Activated CD4-positive, alpha-beta T cell treated with anti-CD3 and anti-CD28 coated beads for 36 hours (primary cell): Measurements from ENCODE around the gene SYT15. TPM values are rescaled to one million over a fixed set of nuclear protein-coding genes. Genes with fewer than 3 reads are reported as not detected.

Experiments
- ATAC-seq: fragments of 200-7000 bp; cut with Tn5 transposase; one replicate; pipeline ENCODE4 v1.10.0; 2021; ENCODE audit warnings: mild to moderate bottlenecking, moderate library complexity
- CTCF ChIA-PET: fragments of 350-600 bp; sonication (Branson Sonifier 250); formaldehyde crosslinking; loops from one replicate; lab custom pipeline; 2021; ENCODE audit warnings: antibody characterized with exemption; lab: Charles Lee
- POLR2A ChIA-PET: fragments of 350-600 bp; sonication (Branson Sonifier 250); formaldehyde crosslinking; loops from one replicate; lab custom pipeline; 2021; ENCODE audit warnings: antibody characterized with exemption, inconsistent platforms; lab: Charles Lee
- DNase-seq: peaks from one replicate; pipeline ENCODE4 v3.0.0-alpha.2; 2020
- H3K27ac Mint-ChIP-seq: one replicate; pipeline ENCODE4 v1.8.0; 2021; ENCODE audit warnings: mixed read lengths
- H3K27me3 Mint-ChIP-seq: one replicate; pipeline ENCODE4 v1.8.0; 2021; ENCODE audit warnings: mixed read lengths
- H3K36me3 Mint-ChIP-seq: one replicate; pipeline ENCODE4 v1.8.0; 2021; ENCODE audit warnings: low read depth, mixed read lengths
- H3K4me1 Mint-ChIP-seq: one replicate; pipeline ENCODE4 v1.8.0; 2021; ENCODE audit warnings: mixed read lengths
- H3K4me3 Mint-ChIP-seq: one replicate; pipeline ENCODE4 v1.8.0; 2021; ENCODE audit warnings: mild to moderate bottlenecking, moderate library complexity, mixed read lengths
- H3K9me3 Mint-ChIP-seq: one replicate; pipeline ENCODE4 v1.8.0; 2021; ENCODE audit warnings: low read depth, mixed read lengths
- intact Hi-C, 2 experiments: fragments of 100-400 bp; cut with DNase I in 1 of 2; cut with micrococcal nuclease in 1 of 2; formaldehyde crosslinking; loops; one replicate each; pipeline versions ENCODE4 v1.14.2 to v1.15.1; 2022 to 2024; cut with DNase I, micrococcal nuclease
- total RNA-seq, 2 experiments: library from RNA; stranded (reverse); gene quantifications; one replicate each; pipeline ENCODE4 v1.2.3, GENCODE V29; 2021

Gene SYT15
- total RNA-seq, 2 experiments from 2014 or later = 0.91 to 0.93 TPM

DNA sequence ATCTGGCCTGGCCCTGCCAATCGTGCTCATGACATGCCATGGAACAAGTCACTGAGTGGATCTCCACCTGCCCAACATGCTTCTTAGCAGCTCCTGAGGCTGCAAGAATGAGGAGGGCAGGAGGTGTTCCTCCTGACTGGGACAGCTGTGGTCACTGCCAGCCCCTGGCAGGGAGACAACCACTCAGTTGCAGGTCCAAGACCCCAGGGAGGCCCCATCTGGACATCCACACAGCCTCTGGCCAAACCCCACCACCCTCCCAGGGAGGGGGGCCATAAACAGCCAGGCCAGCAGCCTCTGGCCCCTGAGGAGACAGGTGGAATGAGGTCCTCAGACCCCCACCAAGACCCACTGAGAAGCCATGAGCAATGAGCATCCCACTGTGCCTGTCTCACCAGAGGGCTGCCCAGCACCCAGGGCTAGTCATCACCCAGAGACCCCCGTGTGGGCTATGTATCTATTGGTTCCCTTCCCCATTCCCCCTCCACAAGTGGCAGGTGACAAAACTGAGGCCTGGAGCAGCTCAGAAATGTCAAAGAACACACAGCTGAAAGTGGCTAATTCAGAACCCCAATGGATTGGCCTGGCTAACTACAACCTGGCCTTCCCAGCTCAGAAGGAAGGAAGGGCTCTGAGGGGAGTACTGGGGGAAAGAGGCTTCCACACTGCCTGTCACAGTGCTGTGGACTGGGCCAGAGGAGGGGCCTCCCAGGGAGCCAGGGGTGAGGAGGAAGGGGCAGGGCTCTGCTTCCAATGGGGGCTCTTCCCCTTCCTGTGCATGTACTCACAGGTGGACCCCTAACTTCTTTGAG is 25.5 kb upstream of the SYT15 start:
- CTCF ChIA-PET = interaction anchor here (0.6 to 0.7 kb wide), 3 partner anchors 15 to 1650 kb away, joined by 3 to 4 read pairs (median 3); no protein-coding TSS in a partner anchor
- peaks cover 6% of the 10 kb centered on the region for H3K27me3 Mint-ChIP-seq
- H3K4me1 Mint-ChIP-seq = peaks cover 6% of the 10 kb centered on the region
- H3K27ac Mint-ChIP-seq = no peak overlapping the region
- H3K9me3 Mint-ChIP-seq = no peaks in the 10 kb centered on the region
- H3K4me3 Mint-ChIP-seq = no peak overlapping the region
- no peaks in the 10 kb centered on the region for H3K36me3 Mint-ChIP-seq
- POLR2A ChIA-PET = no interaction called here
- no peak for DNase-seq
- intact Hi-C loops = no loop called here
- ATAC-seq = no peak

DNA sequence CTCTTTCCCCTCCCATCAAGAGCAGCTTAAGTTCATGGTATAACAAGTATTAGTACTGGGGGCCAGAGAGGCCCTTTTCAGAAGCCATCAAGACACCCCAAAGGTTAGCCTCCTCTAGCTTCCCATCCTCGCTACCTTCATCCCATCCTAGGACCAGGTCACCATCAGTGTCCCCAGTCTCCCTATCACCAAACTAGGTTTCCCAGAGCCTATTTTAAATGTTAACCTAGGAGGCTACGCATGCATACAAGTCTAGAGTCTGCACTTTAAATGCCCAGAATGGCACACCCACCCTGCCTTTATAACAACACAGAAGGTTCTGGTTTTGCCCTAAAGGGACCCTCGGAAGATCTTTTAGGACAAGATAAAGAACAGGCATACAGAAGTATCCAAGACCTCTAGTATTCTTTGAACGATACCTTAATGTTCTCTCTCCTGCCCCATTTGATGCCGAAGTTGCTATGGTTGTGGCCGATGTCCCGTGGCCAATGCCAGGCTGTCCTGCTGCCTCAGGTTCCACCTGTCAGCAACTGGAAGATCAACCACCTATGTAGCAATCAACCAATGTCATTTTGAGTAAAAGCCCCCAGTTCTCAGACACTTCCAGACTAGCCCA is 24.7 kb upstream of the SYT15 start:
- no peaks in the 10 kb centered on the region for H3K9me3 Mint-ChIP-seq
- intact Hi-C loops = no loop called here
- ChIA-PET POLR2A (no interaction called here), CTCF (interaction anchor here (0.7 kb wide), 1 partner anchor 15 kb away, joined by 3 read pairs; no protein-coding TSS in a partner anchor)
- no peak overlapping the region for H3K27ac Mint-ChIP-seq
- DNase-seq = no peak
- no peaks in the 10 kb centered on the region for H3K36me3 Mint-ChIP-seq
- no peak for ATAC-seq
- no peak overlapping the region for H3K4me3 Mint-ChIP-seq
- peaks cover 6% of the 10 kb centered on the region for H3K4me1 Mint-ChIP-seq
- peaks cover 6% of the 10 kb centered on the region for H3K27me3 Mint-ChIP-seq

DNA sequence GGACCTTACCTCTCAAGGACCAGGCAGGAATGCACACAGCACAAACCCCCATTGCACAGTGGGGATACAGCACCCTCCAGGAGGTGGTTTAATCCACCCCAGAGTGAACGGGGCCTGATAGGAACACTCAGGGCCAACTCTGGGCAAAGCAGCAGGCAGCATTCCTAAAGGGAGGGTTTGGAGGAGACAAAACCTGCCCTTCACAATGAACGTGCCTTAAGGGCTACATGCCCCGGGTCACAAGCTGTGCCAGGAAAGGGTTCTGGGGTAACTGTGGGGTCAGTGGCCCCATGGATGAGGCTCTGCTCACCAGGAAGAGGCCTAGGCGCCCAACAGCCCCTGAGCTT is 23.6 kb upstream of the SYT15 start:
- no peak for ATAC-seq
- Mint-ChIP-seq H3K27ac (no peak overlapping the region), H3K4me3 (no peak overlapping the region), H3K4me1 (peaks cover 6% of the 10 kb centered on the region), H3K27me3 (peaks cover 6% of the 10 kb centered on the region), H3K9me3 (no peaks in the 10 kb centered on the region), H3K36me3 (no peaks in the 10 kb centered on the region)
- CTCF ChIA-PET = interaction anchor here (0.6 kb wide), 1 partner anchor 27 kb away, joined by 3 read pairs; no protein-coding TSS in a partner anchor
- DNase-seq = no peak
- intact Hi-C loops = no loop called here
- POLR2A ChIA-PET = interaction anchor here (0.6 kb wide), 1 partner anchor 287 kb away, joined by 3 read pairs; no protein-coding TSS in a partner anchor

DNA sequence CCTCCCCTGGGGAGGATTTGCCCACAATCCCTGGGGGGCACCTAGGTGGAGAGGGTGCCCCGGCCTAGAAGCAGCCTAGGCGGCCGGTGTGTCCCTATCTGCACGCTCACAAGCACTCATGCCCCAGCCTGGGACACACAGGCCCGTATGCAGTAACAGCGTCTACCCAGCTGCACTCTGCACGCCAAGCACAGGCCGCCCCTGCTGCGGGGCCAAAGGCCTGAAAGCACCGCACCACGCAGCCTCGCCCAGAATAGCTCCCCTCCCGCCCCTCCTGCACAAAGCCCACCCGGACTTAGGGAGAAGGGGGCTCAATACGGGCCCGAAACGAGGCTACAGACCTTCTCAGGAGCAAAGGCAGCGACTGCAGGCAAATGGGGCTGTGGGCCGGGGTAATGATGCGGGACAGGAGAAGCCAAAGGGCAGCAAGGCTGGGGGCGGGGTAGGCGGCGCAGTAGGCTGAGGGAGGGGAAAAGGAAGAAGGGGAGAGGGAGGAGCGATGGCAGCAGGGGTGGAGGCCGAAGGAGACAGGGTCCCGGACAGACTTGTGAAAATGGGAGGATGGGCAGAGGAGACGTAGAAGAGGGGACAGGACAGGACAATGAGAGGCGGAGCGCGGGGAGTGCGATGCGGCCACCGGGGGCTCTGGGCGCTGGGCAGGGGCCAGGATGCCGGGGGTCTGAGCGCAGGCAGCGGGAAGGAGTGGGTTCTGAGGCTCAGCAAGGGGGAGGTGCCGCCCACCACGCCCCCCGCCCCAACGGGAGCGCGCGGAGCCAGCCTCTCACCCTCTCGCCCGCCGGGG is 23.0 kb upstream of the SYT15 start:
- H3K27ac Mint-ChIP-seq = no peak overlapping the region
- CTCF ChIA-PET = no interaction called here
- POLR2A ChIA-PET = interaction anchor here (0.6 kb wide), 1 partner anchor 288 kb away, joined by 3 read pairs; no protein-coding TSS in a partner anchor
- ATAC-seq (no peak), DNase-seq (no peak)
- H3K9me3 Mint-ChIP-seq = no peaks in the 10 kb centered on the region
- no peaks in the 10 kb centered on the region for H3K36me3 Mint-ChIP-seq
- peak overlapping the region; percentile 36 for H3K4me3 Mint-ChIP-seq
- H3K4me1 Mint-ChIP-seq = peaks cover 6% of the 10 kb centered on the region
- intact Hi-C loops = no loop called here
- peaks cover 6% of the 10 kb centered on the region for H3K27me3 Mint-ChIP-seq

DNA sequence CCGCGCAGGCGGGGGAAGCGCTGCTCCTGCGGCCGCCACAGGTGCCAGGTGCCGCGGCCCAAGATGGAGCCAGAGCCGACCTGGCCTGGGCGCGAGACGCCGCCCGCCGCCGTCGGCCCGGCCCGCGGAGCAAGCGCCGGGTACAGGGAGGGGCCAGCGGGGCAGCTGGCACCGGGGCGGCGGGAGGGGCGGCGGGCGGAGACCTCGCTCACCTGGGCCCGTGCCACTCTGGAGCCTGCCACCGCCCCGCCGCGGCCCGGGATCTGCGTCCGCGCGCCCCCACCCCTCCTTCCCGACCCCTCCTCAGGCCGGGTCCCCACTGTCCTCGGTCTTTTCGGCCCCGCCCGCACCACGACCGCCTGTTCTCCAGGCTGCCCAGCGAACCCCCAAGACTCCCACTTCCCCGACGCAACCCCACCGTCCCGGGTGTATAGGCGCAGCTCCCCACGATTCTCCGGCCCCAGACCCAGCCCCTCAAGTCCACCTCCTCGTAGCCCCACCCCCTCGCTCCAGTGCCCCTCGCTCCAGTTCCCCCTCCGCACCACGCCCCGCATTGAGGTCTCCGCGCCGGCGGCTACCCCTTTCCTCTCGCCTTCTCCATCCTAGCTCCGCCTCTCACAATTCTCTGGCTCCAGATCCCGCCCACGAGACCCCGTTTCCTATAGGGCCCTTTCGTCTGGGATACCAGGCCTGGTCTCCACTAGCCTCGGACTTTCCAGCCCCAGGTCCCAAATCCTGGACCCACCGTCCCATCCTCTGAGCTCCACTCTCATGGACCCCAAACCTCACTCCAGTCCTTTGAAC is 22.2 kb upstream of the SYT15 start, which contains the start of gene GPRIN2:
TSS of gene GPRIN2 (minus strand) at position 144 of the 804 bp plus-strand sequence. CDS start 5,922 bp downstream, outside the sequence.
- Mint-ChIP-seq H3K9me3 (no peaks in the 10 kb centered on the region), H3K4me3 (peak within 1 kb of the TSS; percentile 45), H3K27me3 (peaks cover 6% of the 10 kb centered on the region), H3K36me3 (no peaks in the 10 kb centered on the region), H3K4me1 (peaks cover 6% of the 10 kb centered on the region), H3K27ac (no peak within 1 kb of the TSS)
- ChIA-PET POLR2A (no interaction called here), CTCF (no interaction called here)
- DNase-seq (no peak), ATAC-seq (peak; percentile 55)
- intact Hi-C loops = no loop called here

DNA sequence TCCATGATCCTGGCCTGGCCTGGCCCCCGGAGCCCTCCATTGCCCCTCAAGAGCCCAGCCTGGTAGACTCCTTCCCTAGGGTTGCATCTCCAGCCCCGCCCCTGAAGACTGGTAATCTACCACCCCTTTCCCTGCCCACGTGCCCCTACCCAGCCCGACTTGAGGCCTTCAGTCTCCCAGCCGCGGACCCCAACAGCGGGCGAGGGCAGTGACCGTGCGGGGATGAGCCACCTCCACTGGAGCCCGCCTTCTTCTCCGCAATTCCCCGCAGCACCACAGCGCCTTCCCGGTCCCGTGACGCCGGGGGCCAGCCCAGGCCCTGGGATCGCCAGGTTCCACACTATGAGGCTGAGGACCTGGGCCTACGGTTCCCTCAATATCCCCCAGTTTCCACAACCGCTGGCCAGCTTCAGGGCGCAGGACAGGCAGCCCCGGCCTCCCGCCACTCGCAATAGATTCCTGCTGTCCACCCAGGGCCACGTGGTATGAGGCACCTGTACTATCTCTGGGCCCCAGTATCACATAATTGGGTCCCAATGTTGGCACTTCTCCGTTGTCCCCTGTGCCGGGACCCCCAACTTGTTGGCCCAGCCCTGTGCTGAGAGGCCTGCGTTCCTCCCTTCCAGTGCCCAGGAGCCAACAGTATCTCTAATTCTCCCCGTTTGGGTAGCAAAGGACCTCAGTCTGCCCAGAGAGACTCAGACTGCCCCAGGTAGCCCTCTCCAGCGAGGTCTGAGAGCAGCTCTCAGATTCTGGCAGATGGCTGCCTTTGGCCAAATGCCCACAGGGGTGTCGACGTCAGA is 21.4 kb upstream of the SYT15 start:
- POLR2A ChIA-PET = no interaction called here
- H3K27ac Mint-ChIP-seq = no peak overlapping the region
- H3K27me3 Mint-ChIP-seq = peaks cover 6% of the 10 kb centered on the region
- CTCF ChIA-PET = no interaction called here
- no peaks in the 10 kb centered on the region for H3K36me3 Mint-ChIP-seq
- H3K4me3 Mint-ChIP-seq = peak overlapping the region; percentile 45
- DNase-seq (no peak), ATAC-seq (no peak)
- H3K9me3 Mint-ChIP-seq = no peaks in the 10 kb centered on the region
- H3K4me1 Mint-ChIP-seq = peaks cover 6% of the 10 kb centered on the region
- intact Hi-C loops = no loop called here

DNA sequence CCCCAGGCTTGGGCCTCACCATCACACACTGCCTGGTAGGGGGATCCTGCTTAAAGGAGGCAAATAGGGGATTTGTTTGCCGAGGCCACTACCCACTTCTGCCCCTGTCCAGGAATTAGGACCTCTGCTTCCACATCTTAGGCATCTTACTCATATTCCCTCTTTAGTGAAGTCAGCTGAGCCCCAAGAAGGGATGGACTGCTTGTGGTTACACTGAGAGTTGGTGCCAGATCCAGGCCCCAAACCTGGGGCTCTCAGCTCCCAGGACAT is 20.9 kb upstream of the SYT15 start:
- peaks cover 6% of the 10 kb centered on the region for H3K27me3 Mint-ChIP-seq
- ATAC-seq (no peak), DNase-seq (no peak)
- H3K27ac Mint-ChIP-seq = no peak overlapping the region
- H3K4me1 Mint-ChIP-seq = peaks cover 6% of the 10 kb centered on the region
- H3K9me3 Mint-ChIP-seq = no peaks in the 10 kb centered on the region
- intact Hi-C loops = no loop called here
- CTCF ChIA-PET = no interaction called here
- no peak overlapping the region for H3K4me3 Mint-ChIP-seq
- POLR2A ChIA-PET = no interaction called here
- no peaks in the 10 kb centered on the region for H3K36me3 Mint-ChIP-seq

DNA sequence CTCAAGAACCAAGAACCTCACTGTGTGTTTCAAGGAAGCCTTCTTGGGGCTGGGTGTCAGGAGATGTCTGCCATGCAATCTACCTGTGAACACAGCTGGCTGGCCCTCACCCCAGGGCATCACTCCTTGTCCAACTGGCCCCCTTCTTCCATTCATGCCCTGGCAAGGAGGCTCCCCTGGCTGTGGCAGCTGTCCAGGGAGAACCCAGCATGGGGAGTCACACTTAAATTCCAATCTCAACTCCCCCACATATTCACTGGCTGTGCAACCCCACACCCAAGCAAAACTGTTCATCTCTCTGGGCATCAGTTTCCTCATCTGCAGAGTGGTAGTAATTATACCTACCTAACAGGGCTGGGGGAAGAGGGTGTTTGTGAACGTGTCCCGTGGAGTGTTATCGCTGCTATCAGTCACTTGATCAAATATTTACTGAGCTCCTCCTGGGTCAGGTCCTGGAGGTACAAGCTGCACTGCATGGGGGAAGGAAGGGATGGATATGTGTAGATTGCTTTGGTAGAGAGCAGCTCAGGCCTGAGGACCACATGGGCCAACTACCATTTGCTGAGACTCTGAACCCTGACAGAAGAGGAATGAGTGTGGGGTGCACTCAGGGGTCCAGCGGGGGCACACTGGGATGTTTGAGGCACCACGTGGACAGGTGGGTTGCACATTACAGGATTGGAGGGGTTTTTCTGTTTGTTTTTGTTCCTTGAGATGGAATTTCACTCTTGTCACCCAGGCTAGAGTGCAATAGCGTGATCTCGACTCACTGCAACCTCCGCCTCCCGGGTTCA is 20.3 kb upstream of the SYT15 start:
- H3K4me3 Mint-ChIP-seq = no peak overlapping the region
- ATAC-seq = no peak
- ChIA-PET POLR2A (no interaction called here), CTCF (no interaction called here)
- peaks cover 6% of the 10 kb centered on the region for H3K4me1 Mint-ChIP-seq
- H3K36me3 Mint-ChIP-seq = no peaks in the 10 kb centered on the region
- H3K27me3 Mint-ChIP-seq = peaks cover 6% of the 10 kb centered on the region
- intact Hi-C loops = no loop called here
- no peak overlapping the region for H3K27ac Mint-ChIP-seq
- no peaks in the 10 kb centered on the region for H3K9me3 Mint-ChIP-seq
- DNase-seq = no peak

DNA sequence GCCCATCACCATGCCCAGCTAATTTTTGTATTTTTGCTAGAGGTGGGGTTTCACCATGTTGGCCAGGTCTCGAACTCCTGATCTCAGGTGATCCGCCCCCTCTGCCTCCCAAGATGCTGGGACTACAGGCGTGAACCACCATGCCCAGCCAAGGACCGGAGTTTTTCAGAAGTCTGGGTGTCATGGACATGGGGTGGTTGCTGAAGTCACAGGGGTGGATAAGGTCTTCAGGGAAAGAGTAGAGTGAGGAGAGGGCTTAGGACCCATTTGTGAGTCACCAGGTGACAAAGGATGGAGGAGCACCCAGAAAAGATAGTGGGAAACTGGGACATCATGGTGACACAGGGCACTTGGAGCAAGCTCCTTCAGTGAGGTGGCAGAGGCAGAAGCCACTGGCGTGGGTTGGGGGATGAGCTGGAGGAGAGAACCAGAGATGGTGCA is 19.7 kb upstream of the SYT15 start:
- ATAC-seq = no peak
- ChIA-PET CTCF (no interaction called here), POLR2A (no interaction called here)
- DNase-seq = no peak
- H3K4me1 Mint-ChIP-seq = peaks cover 6% of the 10 kb centered on the region
- no peaks in the 10 kb centered on the region for H3K36me3 Mint-ChIP-seq
- H3K9me3 Mint-ChIP-seq = no peaks in the 10 kb centered on the region
- no peak overlapping the region for H3K27ac Mint-ChIP-seq
- H3K27me3 Mint-ChIP-seq = peaks cover 6% of the 10 kb centered on the region
- intact Hi-C loops = no loop called here
- H3K4me3 Mint-ChIP-seq = no peak overlapping the region

DNA sequence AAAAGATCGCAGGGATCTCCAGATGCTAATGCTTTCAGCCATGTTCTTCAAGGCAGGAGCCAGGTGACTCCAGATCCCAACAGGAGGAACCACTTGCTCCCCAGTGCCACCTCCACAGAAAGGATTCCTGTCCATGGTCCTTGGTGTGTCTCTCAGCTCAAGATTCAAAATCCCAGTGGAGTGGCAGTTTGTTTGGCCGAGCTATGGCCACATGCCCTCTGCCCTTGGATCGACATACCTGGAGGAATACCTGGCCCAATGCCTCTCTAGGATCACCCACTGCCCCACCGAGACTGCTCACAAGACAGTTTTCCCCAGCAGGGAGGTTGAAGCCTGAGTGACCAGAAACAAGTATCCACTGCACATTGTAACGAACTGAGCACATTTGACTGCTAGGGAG is 18.5 kb upstream of the SYT15 start:
- DNase-seq (no peak), ATAC-seq (no peak)
- Mint-ChIP-seq H3K4me3 (no peak overlapping the region), H3K27ac (no peak overlapping the region), H3K4me1 (peaks cover 6% of the 10 kb centered on the region), H3K27me3 (peaks cover 6% of the 10 kb centered on the region), H3K36me3 (no peaks in the 10 kb centered on the region), H3K9me3 (no peaks in the 10 kb centered on the region)
- intact Hi-C loops = no loop called here
- ChIA-PET CTCF (no interaction called here), POLR2A (no interaction called here)
